ENCODE data around the gene CTNNBL1.

CTNNBL1 gene

GRCh38 chr20:37726971-37727956 lies 33.4 kb downstream of the CTNNBL1 start:
- Histone ChIP-seq H3K36me3 (ENCODE audit: insufficient read depth, low read length) (no peaks in the 10 kb centered on the region), H3K27me3 (ENCODE audit: insufficient read depth, low read length) (no peaks in the 10 kb centered on the region), H3K4me3 (ENCODE audit: low read length) (peak overlapping the region; percentile 10), H3K4me1 (ENCODE audit: insufficient read depth, low read length) (peaks cover 38% of the 10 kb centered on the region), H2AFZ (ENCODE audit: low read depth, low read length) (no peak overlapping the region), H3K9me3 (ENCODE audit: low read length) (no peaks in the 10 kb centered on the region)

DNA sequence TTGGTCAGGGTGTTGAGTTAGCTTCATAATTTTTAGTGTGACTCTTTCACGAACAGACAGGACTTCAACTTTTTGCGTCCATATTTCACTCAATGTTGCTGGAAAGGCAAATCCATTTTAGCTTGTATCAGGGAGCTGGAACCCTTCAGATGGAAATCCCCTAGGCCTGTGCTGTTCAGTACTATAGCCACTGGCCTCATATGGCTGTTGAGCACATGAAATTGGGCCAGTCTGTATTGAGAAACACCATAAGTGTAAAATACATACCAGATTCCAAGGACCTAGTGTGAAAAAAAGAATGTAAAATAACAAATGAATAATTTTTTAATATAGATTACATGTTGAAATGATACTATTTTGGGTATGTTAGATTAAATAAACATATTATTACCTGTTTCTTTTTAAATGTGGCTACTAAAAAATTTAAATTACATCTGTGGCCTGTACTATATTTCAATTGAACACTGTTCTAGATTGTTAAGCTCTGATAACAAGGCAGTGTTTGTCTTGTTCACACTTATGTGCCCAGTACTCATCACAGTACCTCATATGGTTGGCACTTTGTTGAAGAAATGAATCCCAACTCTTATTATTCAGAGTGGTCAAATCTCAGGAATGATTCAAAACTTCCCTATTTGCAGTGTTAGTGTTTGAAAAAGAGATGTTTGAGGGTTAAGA lies 34.3 kb downstream of the CTNNBL1 start:
- Histone ChIP-seq H3K4me1 (ENCODE audit: insufficient read depth, low read length) (peaks cover 38% of the 10 kb centered on the region), H3K36me3 (ENCODE audit: insufficient read depth, low read length) (peaks cover 5% of the 10 kb centered on the region), H2AFZ (ENCODE audit: low read depth, low read length) (no peak overlapping the region), H3K4me3 (ENCODE audit: low read length) (no peak overlapping the region), H3K27me3 (ENCODE audit: insufficient read depth, low read length) (no peaks in the 10 kb centered on the region), H3K9me3 (ENCODE audit: low read length) (no peaks in the 10 kb centered on the region)

DNA sequence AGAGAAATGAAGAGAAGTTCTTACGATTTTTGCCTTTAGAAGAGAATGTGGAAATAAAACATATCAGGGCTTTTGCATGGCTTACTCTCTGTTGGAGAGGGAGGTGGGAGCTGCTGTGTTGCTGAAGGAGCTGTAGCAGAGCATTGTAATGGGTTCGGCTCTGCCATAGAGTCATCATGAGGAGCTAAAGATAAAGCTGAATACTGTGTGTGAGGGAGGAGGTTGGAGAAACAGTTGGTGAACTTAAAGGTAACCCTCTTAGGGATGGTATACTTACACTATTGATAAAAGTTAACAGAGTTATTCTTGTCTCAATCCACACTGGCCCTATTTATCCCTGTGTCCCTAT lies 34.8 kb downstream of the CTNNBL1 start:
- Histone ChIP-seq H3K4me3 (ENCODE audit: low read length) (no peak overlapping the region), H3K4me1 (ENCODE audit: insufficient read depth, low read length) (peaks cover 38% of the 10 kb centered on the region)

DNA sequence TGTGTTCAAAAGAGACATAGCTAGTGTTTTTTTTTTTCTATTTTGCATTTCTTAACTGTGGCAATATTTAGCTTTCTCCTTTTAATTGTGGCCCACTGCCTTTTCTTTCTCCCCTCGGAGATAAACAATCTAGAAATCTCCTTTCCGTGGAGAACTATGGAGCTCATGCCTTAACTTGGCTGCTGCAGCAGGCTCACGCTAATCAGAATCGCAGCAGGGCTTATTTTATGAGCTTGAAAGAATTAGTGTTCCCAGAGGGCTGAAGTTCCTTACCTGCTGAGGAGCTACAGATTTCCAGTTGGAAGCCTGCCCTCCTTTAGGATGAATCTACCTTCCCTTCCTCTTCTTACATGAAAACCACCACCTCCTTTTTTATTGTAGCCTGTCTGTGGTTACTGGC lies 35.6 kb downstream of the CTNNBL1 start:
- H2AFZ ChIP-seq (ENCODE audit: low read depth, low read length), result no peak overlapping the region
- H3K27me3 ChIP-seq (ENCODE audit: insufficient read depth, low read length), result no peaks in the 10 kb centered on the region
- H3K36me3 ChIP-seq (ENCODE audit: insufficient read depth, low read length), result peaks cover 12% of the 10 kb centered on the region
- H3K4me1 ChIP-seq (ENCODE audit: insufficient read depth, low read length), result peaks cover 38% of the 10 kb centered on the region
- H3K9me3 ChIP-seq (ENCODE audit: low read length), result no peaks in the 10 kb centered on the region
- no peak overlapping the region for H3K4me3 ChIP-seq (ENCODE audit: low read length)

More for the DNA sequence above, 34.8 kb downstream of the CTNNBL1 start:
- H3K27me3 ChIP-seq (ENCODE audit: insufficient read depth, low read length), result no peaks in the 10 kb centered on the region
- H3K9me3 ChIP-seq (ENCODE audit: low read length), result no peaks in the 10 kb centered on the region
- no peak overlapping the region for H2AFZ ChIP-seq (ENCODE audit: low read depth, low read length)
- peaks cover 10% of the 10 kb centered on the region for H3K36me3 ChIP-seq (ENCODE audit: insufficient read depth, low read length)

- H3K4me3 ChIP-seq (ENCODE audit: low read length), result no peak overlapping the region
- peaks cover 38% of the 10 kb centered on the region for H3K4me1 ChIP-seq (ENCODE audit: insufficient read depth, low read length)
Measured at GRCh38 chr20:37729909-37730308, 36.1 kb downstream of the CTNNBL1 start.

GRCh38 chr20:37733416-37733815 lies 39.6 kb downstream of the CTNNBL1 start:
- Histone ChIP-seq H3K36me3 (ENCODE audit: insufficient read depth, low read length) (peaks cover 30% of the 10 kb centered on the region), H3K4me3 (ENCODE audit: low read length) (no peak overlapping the region), H2AFZ (ENCODE audit: low read depth, low read length) (no peak overlapping the region), H3K4me1 (ENCODE audit: insufficient read depth, low read length) (peaks cover 8% of the 10 kb centered on the region), H3K27me3 (ENCODE audit: insufficient read depth, low read length) (no peaks in the 10 kb centered on the region), H3K9me3 (ENCODE audit: low read length) (peaks cover 10% of the 10 kb centered on the region)

More at GRCh38 chr20:37729909-37730308, 36.1 kb downstream of the CTNNBL1 start:
- Histone ChIP-seq H3K9me3 (ENCODE audit: low read length) (no peaks in the 10 kb centered on the region), H3K27me3 (ENCODE audit: insufficient read depth, low read length) (no peaks in the 10 kb centered on the region), H3K36me3 (ENCODE audit: insufficient read depth, low read length) (peaks cover 12% of the 10 kb centered on the region), H2AFZ (ENCODE audit: low read depth, low read length) (no peak overlapping the region)

GRCh38 chr20:37734228-37734985 lies 40.6 kb downstream of the CTNNBL1 start:
- Histone ChIP-seq H3K4me3 (ENCODE audit: low read length) (no peak overlapping the region), H3K4me1 (ENCODE audit: insufficient read depth, low read length) (no peaks in the 10 kb centered on the region), H3K9me3 (ENCODE audit: low read length) (peaks cover 10% of the 10 kb centered on the region), H3K27me3 (ENCODE audit: insufficient read depth, low read length) (no peaks in the 10 kb centered on the region), H3K36me3 (ENCODE audit: insufficient read depth, low read length) (peaks cover 39% of the 10 kb centered on the region), H2AFZ (ENCODE audit: low read depth, low read length) (no peak overlapping the region)

DNA sequence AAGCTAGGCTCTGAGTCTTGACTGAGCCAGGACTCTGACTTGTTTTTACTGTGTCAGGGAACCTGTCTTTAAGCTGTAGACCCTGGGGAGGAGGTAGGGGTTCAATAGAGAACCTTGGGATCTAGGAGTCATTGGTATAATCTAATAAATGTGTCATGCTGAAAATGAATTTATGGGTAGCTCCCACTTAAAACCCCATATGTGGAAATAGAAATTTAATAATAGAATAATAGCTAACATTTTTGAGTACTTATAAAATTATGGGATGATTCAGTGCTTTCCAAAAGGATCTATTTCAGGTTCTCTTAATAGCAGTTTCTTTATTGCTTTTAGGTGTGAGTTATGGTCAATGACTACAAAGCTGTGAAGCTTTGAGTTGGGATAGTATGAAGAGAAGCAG lies 41.7 kb downstream of the CTNNBL1 start:
- Histone ChIP-seq H3K36me3 (ENCODE audit: insufficient read depth, low read length) (peaks cover 39% of the 10 kb centered on the region), H3K27me3 (ENCODE audit: insufficient read depth, low read length) (no peaks in the 10 kb centered on the region), H2AFZ (ENCODE audit: low read depth, low read length) (no peak overlapping the region), H3K4me3 (ENCODE audit: low read length) (no peak overlapping the region), H3K9me3 (ENCODE audit: low read length) (peaks cover 10% of the 10 kb centered on the region), H3K4me1 (ENCODE audit: insufficient read depth, low read length) (no peaks in the 10 kb centered on the region)

GRCh38 chr20:37736132-37736531 lies 42.3 kb downstream of the CTNNBL1 start:
- no peak overlapping the region for H3K4me3 ChIP-seq (ENCODE audit: low read length)
- H3K27me3 ChIP-seq (ENCODE audit: insufficient read depth, low read length), result no peaks in the 10 kb centered on the region
- H2AFZ ChIP-seq (ENCODE audit: low read depth, low read length), result no peak overlapping the region
- peaks cover 10% of the 10 kb centered on the region for H3K9me3 ChIP-seq (ENCODE audit: low read length)
- peaks cover 39% of the 10 kb centered on the region for H3K36me3 ChIP-seq (ENCODE audit: insufficient read depth, low read length)
- no peaks in the 10 kb centered on the region for H3K4me1 ChIP-seq (ENCODE audit: insufficient read depth, low read length)

DNA sequence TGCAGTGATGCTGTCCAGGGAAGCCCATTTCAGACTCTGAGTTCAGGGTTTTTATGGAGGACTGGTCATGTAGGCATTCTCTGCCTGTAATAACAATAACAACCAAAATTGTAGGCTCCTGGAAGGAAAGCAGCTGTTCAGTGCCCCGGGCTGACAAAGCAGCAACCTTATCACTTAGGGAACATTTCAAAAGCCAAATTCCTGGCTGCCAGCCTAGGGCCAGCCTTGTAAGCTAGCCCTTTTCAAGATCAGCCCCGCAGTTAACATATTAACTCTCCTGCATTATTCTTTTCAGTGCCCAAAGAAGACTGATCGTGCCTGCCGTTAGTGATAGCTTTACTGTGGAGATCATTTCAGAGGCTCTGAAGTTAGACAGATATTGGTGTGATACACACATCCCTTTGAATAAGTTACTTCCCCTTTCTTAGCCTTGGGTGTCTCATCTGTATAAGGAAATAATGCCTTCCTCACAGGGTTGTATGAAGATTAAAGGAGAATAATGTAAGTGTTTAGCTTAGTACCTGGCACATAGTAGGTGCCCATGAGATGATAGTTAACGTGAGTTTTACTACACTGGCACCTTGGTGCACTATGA lies 44.1 kb downstream of the CTNNBL1 start:
- Histone ChIP-seq H3K27me3 (ENCODE audit: insufficient read depth, low read length) (no peaks in the 10 kb centered on the region), H3K4me1 (ENCODE audit: insufficient read depth, low read length) (no peaks in the 10 kb centered on the region), H3K4me3 (ENCODE audit: low read length) (no peak overlapping the region), H3K36me3 (ENCODE audit: insufficient read depth, low read length) (peaks cover 36% of the 10 kb centered on the region), H3K9me3 (ENCODE audit: low read length) (peaks cover 10% of the 10 kb centered on the region), H2AFZ (ENCODE audit: low read depth, low read length) (no peak overlapping the region)

- peaks cover 28% of the 10 kb centered on the region for H3K36me3 ChIP-seq (ENCODE audit: insufficient read depth, low read length)
- H3K4me1 ChIP-seq (ENCODE audit: insufficient read depth, low read length), result peaks cover 9% of the 10 kb centered on the region
- H3K27me3 ChIP-seq (ENCODE audit: insufficient read depth, low read length), result no peaks in the 10 kb centered on the region
- no peak overlapping the region for H3K4me3 ChIP-seq (ENCODE audit: low read length)
- peaks cover 10% of the 10 kb centered on the region for H3K9me3 ChIP-seq (ENCODE audit: low read length)
- H2AFZ ChIP-seq (ENCODE audit: low read depth, low read length), result no peak overlapping the region
Measured at GRCh38 chr20:37741055-37741454, 47.2 kb downstream of the CTNNBL1 start.

GRCh38 chr20:37741570-37741969 lies 47.7 kb downstream of the CTNNBL1 start:
- no peaks in the 10 kb centered on the region for H3K27me3 ChIP-seq (ENCODE audit: insufficient read depth, low read length)
- no peak overlapping the region for H2AFZ ChIP-seq (ENCODE audit: low read depth, low read length)
- H3K4me1 ChIP-seq (ENCODE audit: insufficient read depth, low read length), result peaks cover 9% of the 10 kb centered on the region
- peaks cover 31% of the 10 kb centered on the region for H3K36me3 ChIP-seq (ENCODE audit: insufficient read depth, low read length)
- H3K9me3 ChIP-seq (ENCODE audit: low read length), result peaks cover 10% of the 10 kb centered on the region
- H3K4me3 ChIP-seq (ENCODE audit: low read length), result no peak overlapping the region

All from neuron (in vitro differentiated cells).